Pons (tissue), 1 donor: ENCODE data around the gene KRTAP20-2.

Source experiments
- DNase-seq: peaks from one replicate; pipeline ENCODE4 v3.0.0-alpha.2; 2016; ENCODE audit warnings: low spot score

KRTAP20-2 gene

DNA sequence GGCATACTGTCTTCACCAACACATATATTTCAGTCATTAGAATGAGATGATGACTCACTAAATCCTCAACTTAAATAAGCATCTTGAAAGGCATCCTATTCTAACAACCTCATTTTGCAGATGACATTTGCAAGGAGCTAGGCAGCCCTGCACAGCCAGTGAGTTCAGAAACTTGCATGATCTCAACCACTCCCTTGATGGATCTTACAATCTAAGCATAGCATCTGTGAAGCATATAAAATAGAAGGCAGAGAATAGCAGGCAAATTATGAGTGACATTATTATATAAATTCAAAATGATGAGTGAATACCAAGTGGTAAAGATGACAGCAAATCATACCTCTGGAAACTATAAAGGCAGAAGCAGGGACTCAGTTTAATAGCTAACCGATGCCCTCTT, 39.3 kb downstream of the KRTAP20-2 start:
- no peak for DNase-seq

DNA sequence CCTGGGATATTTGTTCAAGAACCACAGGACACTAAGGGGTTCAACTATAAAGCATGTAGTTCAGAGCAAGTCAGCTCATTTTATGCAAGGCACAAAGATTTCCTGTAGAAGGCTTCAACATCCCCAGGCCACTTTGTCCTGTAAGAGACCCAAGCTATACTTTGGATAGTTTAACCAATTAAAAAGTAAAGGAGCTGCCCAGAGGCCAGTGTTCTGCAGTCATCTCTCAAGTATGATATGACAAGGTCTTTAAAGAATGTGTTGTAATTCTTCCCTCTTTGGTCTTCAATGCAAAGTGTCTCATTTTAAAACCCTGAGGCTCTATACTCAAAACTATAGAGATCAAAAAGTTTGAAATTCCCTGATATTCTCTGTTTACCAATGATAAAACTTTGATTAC, 41.7 kb downstream of the KRTAP20-2 start:
- no peak for DNase-seq

DNA sequence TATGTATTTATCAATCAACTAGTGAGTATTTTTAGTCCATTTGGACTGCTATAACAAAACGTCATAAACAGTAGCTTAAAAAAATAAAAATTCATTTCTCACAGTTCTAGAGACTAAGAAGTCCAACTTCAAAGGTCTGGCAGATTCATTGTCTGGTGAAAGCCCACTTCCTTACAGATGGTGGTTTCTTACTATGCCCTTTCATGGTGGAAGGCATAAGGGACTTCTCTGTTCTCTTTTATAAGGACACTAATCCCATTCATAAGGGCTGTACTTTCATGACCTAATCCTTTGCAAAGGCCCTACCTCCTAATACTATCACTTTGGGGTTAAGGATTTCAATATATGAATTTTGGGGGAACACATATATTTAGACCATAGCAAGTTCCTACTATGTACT, 45.6 kb downstream of the KRTAP20-2 start:
- DNase-seq = no peak

DNA sequence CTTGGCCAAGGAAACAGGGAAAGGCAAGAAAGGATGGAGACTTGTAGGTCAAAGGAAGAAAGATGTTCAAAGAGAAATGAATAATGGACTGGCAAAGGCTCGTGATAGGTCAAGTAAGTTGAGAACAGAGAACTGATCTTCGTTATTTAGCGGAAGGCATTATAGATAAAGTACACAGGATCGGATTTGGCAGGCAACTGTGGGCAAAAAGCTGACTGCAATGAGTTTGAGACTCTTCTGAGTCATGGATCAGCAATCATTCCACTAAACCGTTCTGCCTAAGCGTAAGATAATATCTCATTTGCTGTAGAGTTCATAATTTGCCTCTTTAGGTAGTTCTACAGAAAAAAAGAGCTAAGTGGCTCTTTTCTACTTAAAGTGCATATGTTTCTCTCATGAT, 49.5 kb downstream of the KRTAP20-2 start:
- no peak for DNase-seq
